HCT116 (cell line): ENCODE measurements around the gene NOL9. TPM values are rescaled to one million over a fixed set of nuclear protein-coding genes. Genes with fewer than 3 reads are reported as not detected.
A peak's percentile ranks its signal among the peaks of the same experiment; 100 is the strongest.

ENCODE experiments used
- ATAC-seq: fragments of 200-7000 bp; cut with Tn5 transposase; 2 replicates; pipeline ENCODE4 v1.9.1; 2020; ENCODE audit warnings: mild to moderate bottlenecking, moderate library complexity
- BruUV-seq: library from RNA; stranded (reverse); fragments of 400-500 nt; replicated peaks from 2 replicates; lab custom pipeline; 2021; lab: Mats Ljungman, UMichigan
- CTCF ChIA-PET: fragments of 300-600 bp; sonication (Branson Sonifier 250); formaldehyde crosslinking; loops from one replicate; lab custom pipeline; 2021; ENCODE audit warnings: antibody characterized with exemption; lab: Charles Lee
- POLR2A ChIA-PET: fragments of 300-600, 350-600 bp; sonication (Branson Sonifier 250); formaldehyde crosslinking; loops from one replicate; lab custom pipeline; 2021; ENCODE audit warnings: antibody characterized with exemption; lab: Charles Lee
- RAD21 ChIA-PET, 2 experiments: fragments of 300-600 bp; sonication (Branson Sonifier 250); formaldehyde crosslinking; loops; one replicate each; lab custom pipeline; 2023; ENCODE audit warnings: low total read pairs in 2 of 2; ENCODE audit not compliant: uncharacterized antibody in 2 of 2, unreplicated experiment in 2 of 2, low non-redundant PET in 1 of 2; lab: Charles Lee
- DNase-seq: peaks from one replicate; pipeline ENCODE4 v3.0.0-alpha.2; 2010; ENCODE audit warnings: low read depth, low spot score
- H2AFZ ChIP-seq: fragments of 200-600 bp; shearing (Covaris generic), sonication (generic); 2 replicates; pipeline ENCODE4 v1.6.1; 2017; ENCODE audit warnings: low read depth, mixed run types, mixed read lengths, antibody characterized with exemption, low read length; ENCODE audit not compliant: poor library complexity, severe bottlenecking
- H3K27ac ChIP-seq: 2 replicates; pipeline ENCODE4 v1.5.1; 2012; ENCODE audit warnings: low read depth, low read length
- H3K27me3 ChIP-seq: fragments of 200-600 bp; sonication (generic); 2 replicates; pipeline ENCODE4 v1.6.1; 2016; ENCODE audit warnings: mixed run types, low read length, mixed read lengths; ENCODE audit not compliant: insufficient read depth
- H3K36me3 ChIP-seq, 2 experiments: fragments of 200-500 bp in 1 of 2; fragments of 200-600 bp in 1 of 2; sonication (Bioruptor generic) in 1 of 2; sonication (generic) in 1 of 2; 2 replicates each; pipeline versions ENCODE4 v1.5.1 to v1.6.1; 2014 to 2016; ENCODE audit warnings: low read length in 2 of 2, inconsistent platforms in 1 of 2, mixed read lengths in 1 of 2, mixed run types in 1 of 2; ENCODE audit not compliant: insufficient read depth in 2 of 2, control insufficient read depth in 1 of 2
- H3K4me1 ChIP-seq, 2 experiments: fragments of 200-600 bp in 1 of 2; sonication (generic) in 1 of 2; 2 replicates each; pipeline versions ENCODE4 v1.5.1 to v1.6.1; 2012 to 2017; ENCODE audit warnings: low read length in 2 of 2, inconsistent platforms in 1 of 2, mild to moderate bottlenecking in 1 of 2, mixed read lengths in 1 of 2, mixed run types in 1 of 2, moderate library complexity in 1 of 2; ENCODE audit not compliant: insufficient read depth in 2 of 2, control insufficient read depth in 1 of 2
- H3K4me2 ChIP-seq: fragments of 200-600 bp; sonication (generic); 2 replicates; pipeline ENCODE4 v1.6.1; 2017; ENCODE audit warnings: mixed run types, low read length, mixed read lengths
- H3K4me3 ChIP-seq, 2 experiments: fragments of 200-600 bp in 1 of 2; sonication (generic) in 1 of 2; replicated peaks in 1 of 2; 2 replicates each; pipeline ENCODE4 v1.5.1; 2011 to 2016; ENCODE audit warnings: low read length in 2 of 2, control low read depth in 1 of 2, low read depth in 1 of 2, mild to moderate bottlenecking in 1 of 2, mixed read lengths in 1 of 2, mixed run types in 1 of 2
- H3K79me2 ChIP-seq: fragments of 200-600 bp; sonication (generic); 2 replicates; pipeline ENCODE4 v1.6.1; 2017; ENCODE audit warnings: mild to moderate bottlenecking, mixed run types, low read length, moderate library complexity, mixed read lengths; ENCODE audit not compliant: insufficient read depth
- H3K9ac ChIP-seq: fragments of 200-600 bp; sonication (generic); 2 replicates; pipeline ENCODE4 v1.6.1; 2016; ENCODE audit warnings: low read length, mixed read lengths
- H3K9me2 ChIP-seq: fragments of 200-600 bp; sonication (generic), shearing (Covaris generic); 2 replicates; pipeline ENCODE4 v1.6.1; 2017; ENCODE audit warnings: mixed run types, mild to moderate bottlenecking, moderate library complexity; ENCODE audit not compliant: insufficient read depth
- H3K9me3 ChIP-seq, 2 experiments: fragments of 200-500 bp in 1 of 2; fragments of 200-600 bp in 1 of 2; sonication (Bioruptor generic) in 1 of 2; sonication (generic) in 1 of 2; 2 replicates each; pipeline ENCODE4 v1.6.1; 2014 to 2017; ENCODE audit warnings: low read length in 2 of 2, mixed read lengths in 2 of 2, inconsistent platforms in 1 of 2, low read depth in 1 of 2, mild to moderate bottlenecking in 1 of 2, mixed run types in 1 of 2, moderate library complexity in 1 of 2; ENCODE audit not compliant: control insufficient read depth in 1 of 2, insufficient read depth in 1 of 2
- H4K20me1 ChIP-seq: fragments of 200-600 bp; sonication (generic), shearing (Covaris generic); 2 replicates; pipeline ENCODE4 v1.6.1; 2017; ENCODE audit warnings: mixed run types, mild to moderate bottlenecking, moderate library complexity; ENCODE audit not compliant: insufficient read depth
- CEBPB ChIP-seq: IDR thresholded peaks from 2 replicates; pipeline ENCODE4 v1.6.1; 2012; ENCODE audit warnings: low read depth
- ELF1 ChIP-seq: IDR thresholded peaks from 2 replicates; pipeline ENCODE4 v1.6.1; 2012; ENCODE audit warnings: low read depth, borderline replicate concordance
- EZH2phosphoT487 ChIP-seq: fragments of 200-600 bp; IDR thresholded peaks from 2 replicates; pipeline ENCODE4 v1.6.1; 2018; ENCODE audit warnings: antibody characterized with exemption, borderline replicate concordance
- JUND ChIP-seq: IDR thresholded peaks from 2 replicates; pipeline ENCODE4 v1.6.1; 2012
- POLR2A ChIP-seq: IDR thresholded peaks from 2 replicates; pipeline ENCODE4 v1.7.0; 2011; ENCODE audit warnings: borderline replicate concordance; ENCODE audit not compliant: insufficient read depth, insufficient read length; ENCODE audit errors: extremely low read depth
- REST ChIP-seq: IDR thresholded peaks from 2 replicates; pipeline ENCODE4 v1.6.1; 2012; ENCODE audit warnings: low read depth
- SIN3A ChIP-seq: IDR thresholded peaks from 2 replicates; pipeline ENCODE4 v1.6.1; 2012; ENCODE audit warnings: low read depth
- SRF ChIP-seq: IDR thresholded peaks from 2 replicates; pipeline ENCODE4 v1.6.1; 2012; ENCODE audit warnings: low read depth
- YY1 ChIP-seq: IDR thresholded peaks from 2 replicates; pipeline ENCODE4 v1.6.1; 2011; ENCODE audit warnings: low read length, low read depth, moderate library complexity, mild to moderate bottlenecking; ENCODE audit not compliant: insufficient replicate concordance; ENCODE audit errors: extremely low read depth
- ZNF274 ChIP-seq: fragments of 200-500 bp; sonication (Bioruptor generic); IDR thresholded peaks from 2 replicates; pipeline ENCODE4 v1.6.1; 2014; ENCODE audit warnings: mild to moderate bottlenecking, low read depth, low read length, inconsistent platforms
- intact Hi-C: fragments of 100-400 bp; cut with micrococcal nuclease; formaldehyde crosslinking; loops from 2 replicates; pipeline ENCODE4 v1.10.0; 2022
- total RNA-seq: library from RNA; stranded (reverse); gene quantifications from one replicate; pipeline ENCODE4 v1.2.1, GENCODE V29; 2021; ENCODE audit not compliant: unreplicated experiment

Gene NOL9
- total RNA-seq, 1 experiment from 2014 or later: 46.4 TPM

- Histone ChIP-seq H3K4me2 (no peak overlapping the region), H3K27me3 (no peaks in the 10 kb centered on the region), H2AFZ (no peak overlapping the region), H3K9ac (no peak overlapping the region), H3K79me2 (peaks cover 24% of the 10 kb centered on the region), H3K4me1 (no peaks in the 10 kb centered on the region), H4K20me1 (no peaks in the 10 kb centered on the region), H3K4me3 (no peak overlapping the region), H3K9me3 (no peaks in the 10 kb centered on the region), H3K9me2 (no peaks in the 10 kb centered on the region), H3K27ac (no peak overlapping the region), H3K36me3 (peaks cover 31 to 55% of the 10 kb centered on the region in 2 experiments)
- TF ChIP-seq YY1: no peak
- no peak for TF ChIP-seq CEBPB
- TF ChIP-seq ZNF274: no peak
- TF ChIP-seq ELF1: no peak
- no peak for TF ChIP-seq REST
- no peak for TF ChIP-seq EZH2phosphoT487
- no peak for TF ChIP-seq JUND
- no peak for TF ChIP-seq POLR2A
- TF ChIP-seq SRF: no peak
- TF ChIP-seq SIN3A: no peak
- POLR2A ChIA-PET: no interaction called here
- TSS peak; percentile 10 for BruUV-seq
- CTCF ChIA-PET: no interaction called here
- DNase-seq (no peak), ATAC-seq (no peak)
- RAD21 ChIA-PET: no interaction called here
- intact Hi-C loops: no loop called here
Observed at GRCh38 chr1:6531996-6532395, 22.3 kb downstream of the NOL9 start.
